Esophagus muscularis mucosa (tissue), 4 donors: ENCODE measurements around the gene ORC6. TPM values are rescaled to one million over a fixed set of nuclear protein-coding genes. Genes with fewer than 3 reads are reported as not detected.

Source experiments
- DNase-seq: peaks from one replicate; pipeline ENCODE4 v3.0.0-alpha.2; 2017; ENCODE audit errors: extremely low spot score
- H3K27ac ChIP-seq, 4 donors: fragments of 200-600 bp; sonication (generic); replicated peaks in 1 of 4; 1 replicate in 3 of 4; 2 replicates in 1 of 4; pipeline ENCODE4 v1.5.1; 2016 to 2019; ENCODE audit warnings: mild to moderate bottlenecking in 1 of 4
- H3K27me3 ChIP-seq, 4 donors: fragments of 200-600 bp; sonication (generic); one replicate each; pipeline versions ENCODE4 v1.5.1 to v1.6.0; 2016 to 2019
- H3K36me3 ChIP-seq, 4 donors: fragments of 200-600 bp; sonication (generic); one replicate each; pipeline ENCODE4 v1.5.1; 2016 to 2019
- H3K4me1 ChIP-seq, 4 donors: fragments of 200-600 bp; sonication (generic); one replicate each; pipeline ENCODE4 v1.5.1; 2016 to 2019
- H3K4me3 ChIP-seq, 4 donors: fragments of 200-600 bp; sonication (generic); 1 replicate in 2 of 4; 2 replicates in 2 of 4; pipeline ENCODE4 v1.5.1; 2016 to 2019; ENCODE audit warnings: mild to moderate bottlenecking in 4 of 4, moderate library complexity in 1 of 4
- H3K9me3 ChIP-seq, 4 donors: fragments of 200-600 bp; sonication (generic); 1 replicate in 3 of 4; 2 replicates in 1 of 4; pipeline ENCODE4 v1.5.1; 2016 to 2019
- EP300 ChIP-seq: sonication (generic); formaldehyde crosslinking; IDR thresholded peaks from one replicate; pipeline ENCODE4 v1.6.1; 2017; ENCODE audit warnings: antibody characterized with exemption
- POLR2A ChIP-seq: fragments of 450-650 bp; IDR thresholded peaks from one replicate; pipeline ENCODE4 v1.6.1; 2017; ENCODE audit warnings: antibody characterized with exemption, moderate library complexity, mild to moderate bottlenecking, low read depth
- POLR2AphosphoS5 ChIP-seq, 2 donors: sonication (generic); formaldehyde crosslinking; IDR thresholded peaks; one replicate each; pipeline ENCODE4 v1.6.1; 2017; ENCODE audit warnings: antibody characterized with exemption in 2 of 2
- WGBS: methylation state at CpG from one replicate; pipeline ENCODE4 v1.1.5; 2018; 5-methylcytosine and 5-hydroxymethylcytosine counted together
- intact Hi-C: fragments of 100-400 bp; cut with DNase I; formaldehyde crosslinking; loops from one replicate; pipeline ENCODE4 v1.15.1; 2023
- total RNA-seq, 4 donors: library from RNA; depleted of rRNA; stranded (reverse); fragments of >200 nt; gene quantifications; one replicate each; pipeline versions ENCODE4 v1.1.0 to v1.2.1, GENCODE V29; 2016
- TF ChIP-seq, protein P1 (sequence below), 3 experiments: fragments of 200-600 bp in 2 of 3; fragments of 450-650 bp in 1 of 3; sonication (generic) in 2 of 3; IDR thresholded peaks; one replicate each; pipeline ENCODE4 v1.5.1; 2017 to 2019; ENCODE audit warnings: antibody characterized with exemption in 3 of 3, mild to moderate bottlenecking in 2 of 3, moderate library complexity in 1 of 3

Gene ORC6
- total RNA-seq, 4 donors from 2014 or later, result 0.32 to 0.99 (median 0.67) TPM

DNA sequence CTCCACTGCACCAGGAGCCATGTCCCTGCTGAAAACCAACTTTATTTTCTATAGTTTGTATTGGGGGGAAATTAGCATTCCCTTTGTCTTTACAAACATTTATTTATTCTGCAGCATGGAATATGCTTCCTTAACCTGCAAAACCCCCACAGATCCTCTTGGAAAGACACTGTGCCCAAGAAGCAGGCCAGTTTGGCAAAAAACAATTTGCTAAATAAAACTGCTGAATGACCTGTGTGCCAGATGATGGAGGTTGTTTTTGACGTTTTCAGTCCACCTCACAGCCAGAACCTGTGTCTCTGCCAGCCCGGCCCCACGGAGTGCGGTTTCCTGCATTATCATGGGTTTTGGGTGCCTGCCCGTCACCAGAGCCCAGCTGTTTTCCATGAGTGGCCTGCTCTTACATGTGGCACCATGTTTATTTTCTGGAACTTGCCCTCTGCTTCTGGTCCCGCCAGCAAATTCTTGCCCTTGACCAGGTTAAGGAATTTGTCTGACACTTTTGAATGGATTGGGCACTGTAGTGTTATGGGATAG, 26.4 kb downstream of the ORC6 start:
- no peak overlapping the region for H3K27ac ChIP-seq
- no peak for DNase-seq
- intact Hi-C loops, result no loop called here

DNA sequence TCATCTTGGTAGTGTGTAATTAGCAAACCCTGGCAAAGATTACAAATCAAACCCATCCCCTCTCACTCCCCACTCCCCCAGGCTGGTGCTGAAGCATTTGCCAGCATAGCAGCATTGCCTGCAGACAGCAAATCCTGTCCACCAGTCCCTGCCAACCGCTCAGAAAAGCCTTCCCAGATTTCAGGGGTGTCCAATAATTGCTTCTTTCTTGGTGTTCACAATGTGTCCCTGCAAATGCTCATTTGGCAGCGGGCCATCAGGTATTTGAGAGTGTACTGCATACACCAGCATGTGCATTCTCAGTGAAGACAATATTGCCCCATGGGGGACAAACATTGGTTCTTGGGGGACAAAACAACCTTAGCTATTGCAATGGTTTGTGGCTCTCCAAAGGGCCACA, 28.2 kb downstream of the ORC6 start:
- WGBS, result 83% methylated on average over 2 of the region's 2 CpGs
- intact Hi-C loops, result no loop called here

More for the DNA sequence above, 26.4 kb downstream of the ORC6 start:
- 61% methylated on average over 5 of the region's 6 CpGs for WGBS
- Histone ChIP-seq H3K9me3 (no peaks in the 10 kb centered on the region), H3K36me3 (peaks cover 0 to 40% (median 0%) of the 10 kb centered on the region in 4 donors), H3K4me3 (no peak overlapping the region), H3K27me3 (no peaks in the 10 kb centered on the region), H3K4me1 (peaks cover 0 to 28% (median 0%) of the 10 kb centered on the region in 4 donors)
- no peak for TF ChIP-seq EP300
- TF ChIP-seq, protein P1, sequence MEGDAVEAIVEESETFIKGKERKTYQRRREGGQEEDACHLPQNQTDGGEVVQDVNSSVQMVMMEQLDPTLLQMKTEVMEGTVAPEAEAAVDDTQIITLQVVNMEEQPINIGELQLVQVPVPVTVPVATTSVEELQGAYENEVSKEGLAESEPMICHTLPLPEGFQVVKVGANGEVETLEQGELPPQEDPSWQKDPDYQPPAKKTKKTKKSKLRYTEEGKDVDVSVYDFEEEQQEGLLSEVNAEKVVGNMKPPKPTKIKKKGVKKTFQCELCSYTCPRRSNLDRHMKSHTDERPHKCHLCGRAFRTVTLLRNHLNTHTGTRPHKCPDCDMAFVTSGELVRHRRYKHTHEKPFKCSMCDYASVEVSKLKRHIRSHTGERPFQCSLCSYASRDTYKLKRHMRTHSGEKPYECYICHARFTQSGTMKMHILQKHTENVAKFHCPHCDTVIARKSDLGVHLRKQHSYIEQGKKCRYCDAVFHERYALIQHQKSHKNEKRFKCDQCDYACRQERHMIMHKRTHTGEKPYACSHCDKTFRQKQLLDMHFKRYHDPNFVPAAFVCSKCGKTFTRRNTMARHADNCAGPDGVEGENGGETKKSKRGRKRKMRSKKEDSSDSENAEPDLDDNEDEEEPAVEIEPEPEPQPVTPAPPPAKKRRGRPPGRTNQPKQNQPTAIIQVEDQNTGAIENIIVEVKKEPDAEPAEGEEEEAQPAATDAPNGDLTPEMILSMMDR (IDR thresholded peaks at IDR 0.05), result no peak
- TF ChIP-seq POLR2AphosphoS5 (IDR thresholded peaks at IDR 0.05), result no peak
- no peak for TF ChIP-seq POLR2A

DNA sequence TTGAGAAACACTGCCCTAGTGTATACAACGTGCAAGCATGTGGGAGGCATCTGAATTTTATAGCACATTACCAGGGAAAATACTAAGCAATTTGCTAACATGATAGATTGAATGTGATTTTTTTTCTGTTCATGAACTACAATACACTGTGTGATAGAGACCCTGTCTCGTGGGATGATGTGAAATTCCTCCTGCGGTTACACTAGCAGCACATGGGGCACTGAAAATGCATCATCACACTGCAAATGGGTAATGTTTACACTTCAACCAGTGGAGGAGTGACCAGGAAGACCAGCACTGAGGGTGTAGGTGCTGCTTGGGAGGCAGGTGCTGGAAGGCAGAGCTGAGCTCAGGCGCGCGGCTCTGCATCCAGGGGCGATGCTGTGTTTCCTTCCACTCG, 28.8 kb downstream of the ORC6 start:
- Histone ChIP-seq H3K4me3 (no peak overlapping the region), H3K36me3 (peaks cover 0 to 52% (median 0%) of the 10 kb centered on the region in 4 donors), H3K27me3 (no peaks in the 10 kb centered on the region), H3K4me1 (peaks cover 0 to 15% (median 0%) of the 10 kb centered on the region in 4 donors), H3K27ac (no peak overlapping the region), H3K9me3 (no peaks in the 10 kb centered on the region)
- TF ChIP-seq EP300, result no peak
- TF ChIP-seq, protein P1 (IDR thresholded peaks at IDR 0.05), result no peak
- TF ChIP-seq POLR2AphosphoS5 (IDR thresholded peaks at IDR 0.05), result no peak
- TF ChIP-seq POLR2A, result no peak
- no peak for DNase-seq
- intact Hi-C loops, result no loop called here
- 91% methylated on average over 8 of the region's 8 CpGs for WGBS

More for the DNA sequence above, 28.2 kb downstream of the ORC6 start:
- DNase-seq, result no peak
- Histone ChIP-seq H3K4me3 (no peak overlapping the region), H3K27me3 (no peaks in the 10 kb centered on the region), H3K27ac (no peak overlapping the region), H3K9me3 (no peaks in the 10 kb centered on the region), H3K4me1 (peaks cover 0 to 16% (median 0%) of the 10 kb centered on the region in 4 donors), H3K36me3 (peaks cover 0 to 52% (median 0%) of the 10 kb centered on the region in 4 donors)
- TF ChIP-seq, protein P1 (IDR thresholded peaks at IDR 0.05), result no peak
- TF ChIP-seq POLR2AphosphoS5 (IDR thresholded peaks at IDR 0.05), result no peak
- no peak for TF ChIP-seq EP300
- TF ChIP-seq POLR2A, result no peak

DNA sequence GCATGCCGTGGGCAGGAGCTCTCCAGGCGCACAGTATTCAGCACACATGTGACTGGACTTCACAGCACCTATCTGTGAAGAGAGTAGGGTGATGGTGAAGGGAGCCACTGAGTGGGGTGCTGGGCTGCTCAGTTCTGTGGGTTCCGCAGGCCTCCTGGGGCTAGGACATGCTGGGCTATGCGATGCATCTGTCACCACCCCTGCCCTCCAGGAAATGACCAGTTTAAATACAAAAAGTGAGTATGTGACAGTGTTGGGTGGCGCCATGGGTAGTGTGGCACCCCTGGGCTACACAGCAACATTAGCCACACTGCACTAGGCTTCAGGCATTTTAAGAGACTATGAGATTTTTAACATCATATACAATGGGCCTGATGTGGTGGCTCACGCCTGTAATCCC, 30.1 kb downstream of the ORC6 start:
- Histone ChIP-seq H3K9me3 (no peaks in the 10 kb centered on the region), H3K27ac (no peak overlapping the region), H3K36me3 (peaks cover 0 to 52% (median 0%) of the 10 kb centered on the region in 4 donors), H3K4me1 (peaks cover 0 to 9% (median 0%) of the 10 kb centered on the region in 4 donors), H3K4me3 (no peak overlapping the region), H3K27me3 (no peaks in the 10 kb centered on the region)
- no peak for TF ChIP-seq POLR2AphosphoS5 (IDR thresholded peaks at IDR 0.05)
- TF ChIP-seq POLR2A, result no peak
- TF ChIP-seq, protein P1 (IDR thresholded peaks at IDR 0.05), result no peak
- no peak for TF ChIP-seq EP300
- DNase-seq, result no peak
- WGBS, result 95% methylated on average over 6 of the region's 6 CpGs
- intact Hi-C loops, result no loop called here

DNA sequence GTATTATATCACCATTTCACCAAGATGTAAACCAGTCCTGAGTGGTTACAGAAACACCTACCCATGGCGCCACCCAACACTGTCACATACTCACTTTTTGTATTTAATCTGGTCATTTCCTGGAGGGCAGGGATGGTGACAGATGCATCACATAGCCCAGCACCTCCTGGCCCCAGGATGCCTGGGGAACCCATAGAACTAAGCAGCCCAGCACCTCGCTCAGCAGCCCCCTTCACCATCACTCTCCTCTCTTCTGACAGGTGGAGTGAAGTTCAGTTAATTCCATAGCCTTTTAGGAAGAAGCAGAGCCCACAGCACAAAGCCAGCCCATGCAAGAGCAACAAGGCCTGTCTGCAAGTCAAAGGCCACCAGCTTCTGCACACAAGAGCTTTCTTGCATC, 31.2 kb downstream of the ORC6 start:
- no peaks in the 10 kb centered on the region for H3K27me3 ChIP-seq
- H3K4me1 ChIP-seq, result peaks cover 0 to 6% (median 0%) of the 10 kb centered on the region in 4 donors
- intact Hi-C loops, result no loop called here
- WGBS, result 100% methylated on average over 2 of the region's 2 CpGs
- H3K27ac ChIP-seq, result no peak overlapping the region
- no peak for DNase-seq
- H3K4me3 ChIP-seq, result no peak overlapping the region
- H3K36me3 ChIP-seq, result peaks cover 0 to 52% (median 0%) of the 10 kb centered on the region in 4 donors
- TF ChIP-seq, protein P1 (IDR thresholded peaks at IDR 0.05), result no peak
- TF ChIP-seq POLR2A (no peak), EP300 (no peak), POLR2AphosphoS5 (IDR thresholded peaks at IDR 0.05) (no peak)
- H3K9me3 ChIP-seq, result no peaks in the 10 kb centered on the region
